ENCODE data around the gene FBL.
A peak's percentile ranks its signal among the peaks of the same experiment; 100 is the strongest.
"Not testable (repeated sequence)": the region's sequence is repeated elsewhere in the genome, so short reads cannot be mapped to it uniquely, and the experiment has no call there.

The FBL gene

DNA sequence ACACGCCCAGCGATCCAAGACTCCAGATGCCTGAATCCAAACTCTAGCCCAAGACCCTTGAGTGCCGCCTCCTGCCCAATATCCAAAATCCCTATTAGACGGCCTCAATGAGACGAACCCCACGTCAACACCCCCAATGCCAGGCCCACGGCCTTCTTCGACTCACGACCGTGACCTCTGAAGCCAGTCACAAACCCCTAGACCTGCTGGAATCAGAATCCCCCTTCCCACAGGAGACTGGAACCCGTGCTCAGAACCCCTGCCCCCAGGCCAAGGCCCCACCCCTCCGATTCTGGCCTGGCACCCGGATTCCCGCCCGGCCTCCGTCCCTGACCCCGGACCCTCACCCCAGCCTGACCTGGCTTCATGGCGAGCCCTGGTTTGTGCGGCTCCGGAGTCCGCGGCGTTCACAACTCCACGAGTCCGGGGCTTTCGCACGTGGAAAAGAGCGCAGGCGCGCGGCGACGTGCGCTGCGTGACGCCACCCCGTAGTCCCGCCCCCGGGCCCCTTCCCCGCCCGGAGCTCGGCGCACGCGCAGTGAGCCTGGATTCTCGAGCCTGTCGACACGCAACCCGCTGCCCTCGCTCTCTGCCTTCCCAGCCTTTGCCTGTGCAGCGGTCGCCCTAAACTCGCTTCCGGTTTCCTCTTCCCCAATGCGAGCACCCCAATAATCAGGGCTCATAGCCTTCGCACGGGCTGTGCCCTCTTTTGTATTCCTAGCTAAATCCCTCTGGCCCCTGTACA is at the start of gene FBL:
TSS of gene FBL (minus strand) at position 447 of the 745 bp plus-strand sequence. CDS start at position 368, 79 bp downstream.
- peak; percentile 99 for DNase-seq

DNA sequence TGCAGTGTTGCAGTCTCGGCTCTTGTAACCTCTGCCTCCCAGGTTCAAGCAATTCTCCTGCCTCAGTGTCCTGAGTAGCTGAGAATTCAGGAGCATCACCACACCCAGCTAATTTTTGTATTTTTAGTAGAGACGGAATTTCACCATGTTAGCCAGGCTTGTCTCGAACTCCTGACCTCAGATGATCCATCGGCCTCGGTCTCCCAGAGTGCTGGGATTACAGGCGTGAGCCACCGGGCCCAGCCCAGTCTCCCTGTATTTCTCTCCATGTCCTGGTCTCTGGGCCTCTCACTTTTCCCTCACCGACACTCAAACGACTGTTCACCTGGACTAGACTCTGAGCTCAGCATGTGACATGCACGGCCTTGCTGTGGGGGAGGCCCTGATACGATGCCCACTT is 48.9 kb upstream of the FBL start:
- DNase-seq = not testable (repeated sequence)

DNA sequence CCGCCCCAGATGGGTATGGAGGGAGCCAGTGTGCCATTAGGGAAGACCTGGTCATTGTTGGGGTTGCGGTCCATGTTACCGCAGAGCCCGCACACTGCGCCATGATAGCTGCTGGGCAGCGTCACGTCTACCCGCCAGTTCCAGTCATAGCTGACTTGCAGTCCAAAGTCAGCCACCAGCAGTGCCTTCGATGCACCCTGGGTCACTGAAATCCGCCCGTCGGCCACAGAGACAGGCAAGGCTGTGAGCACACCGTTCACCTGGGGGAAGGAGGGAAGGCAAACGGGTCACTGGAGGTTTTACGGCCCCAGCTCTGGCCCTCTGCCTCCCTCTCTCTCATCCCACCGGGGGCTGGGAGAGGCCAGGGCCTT is 48.0 kb upstream of the FBL start:
- not testable (repeated sequence) for DNase-seq

DNA sequence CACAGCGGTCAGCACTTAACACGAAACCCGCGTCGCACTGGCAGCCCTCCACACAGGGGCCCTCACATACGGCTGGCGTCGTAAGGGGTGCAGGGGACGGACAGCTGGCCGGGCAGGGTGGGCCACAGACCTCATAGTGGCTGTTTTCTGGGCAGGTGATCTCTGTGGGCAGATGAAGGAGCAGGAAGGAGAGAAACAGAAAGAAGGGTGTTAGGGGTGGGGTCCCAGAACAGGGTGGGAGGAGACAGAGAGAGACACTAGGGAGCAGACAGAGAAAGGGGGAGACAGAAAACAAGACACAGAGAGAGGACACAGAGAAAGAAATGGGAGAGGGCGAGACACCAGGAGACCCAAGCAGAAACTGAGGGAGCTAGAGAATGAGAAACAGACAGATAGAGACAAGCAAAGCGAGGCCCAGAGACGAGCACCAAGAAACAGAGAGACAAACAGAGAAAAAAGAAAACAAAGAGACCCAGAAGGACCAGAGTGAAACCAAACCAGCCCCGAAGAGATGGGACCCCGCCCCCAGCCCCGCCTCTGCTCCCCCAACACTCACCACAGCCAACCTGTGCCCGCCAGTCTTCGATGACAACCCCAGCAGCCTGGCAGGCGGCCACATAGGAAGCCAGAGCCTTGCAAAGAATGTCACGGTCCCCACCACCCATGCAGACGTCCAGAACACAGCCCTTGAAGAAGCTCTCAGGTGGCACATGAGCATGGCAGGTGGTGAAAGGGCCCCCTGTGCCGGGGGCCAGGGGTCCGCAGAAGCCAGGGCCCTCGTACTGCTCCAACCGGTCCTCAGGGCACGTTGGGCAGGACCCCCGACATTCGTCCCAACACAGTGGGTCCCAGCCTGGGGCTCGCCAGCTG is 47.4 kb upstream of the FBL start:
- DNase-seq = peak; percentile 40

DNA sequence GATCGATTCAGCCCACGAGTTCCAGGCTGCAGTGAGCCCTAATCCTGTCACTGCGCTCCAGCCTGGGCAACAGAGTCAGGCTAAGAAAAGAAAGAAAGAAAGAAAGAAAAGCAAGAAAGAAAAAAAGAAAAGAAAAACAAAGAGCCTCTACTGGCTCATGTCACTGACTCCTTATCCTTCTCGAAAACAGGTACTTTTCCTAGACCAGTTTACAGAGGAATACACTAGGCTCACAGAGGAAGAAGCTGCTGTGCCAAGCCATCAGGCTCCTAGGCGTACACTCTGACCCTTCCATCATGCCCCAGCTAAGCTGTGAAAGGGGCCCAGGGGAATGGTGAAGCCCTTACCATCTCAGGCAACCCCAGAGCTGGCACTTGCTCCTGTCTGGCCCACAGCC is 46.3 kb upstream of the FBL start:
- DNase-seq = not testable (repeated sequence)

DNA sequence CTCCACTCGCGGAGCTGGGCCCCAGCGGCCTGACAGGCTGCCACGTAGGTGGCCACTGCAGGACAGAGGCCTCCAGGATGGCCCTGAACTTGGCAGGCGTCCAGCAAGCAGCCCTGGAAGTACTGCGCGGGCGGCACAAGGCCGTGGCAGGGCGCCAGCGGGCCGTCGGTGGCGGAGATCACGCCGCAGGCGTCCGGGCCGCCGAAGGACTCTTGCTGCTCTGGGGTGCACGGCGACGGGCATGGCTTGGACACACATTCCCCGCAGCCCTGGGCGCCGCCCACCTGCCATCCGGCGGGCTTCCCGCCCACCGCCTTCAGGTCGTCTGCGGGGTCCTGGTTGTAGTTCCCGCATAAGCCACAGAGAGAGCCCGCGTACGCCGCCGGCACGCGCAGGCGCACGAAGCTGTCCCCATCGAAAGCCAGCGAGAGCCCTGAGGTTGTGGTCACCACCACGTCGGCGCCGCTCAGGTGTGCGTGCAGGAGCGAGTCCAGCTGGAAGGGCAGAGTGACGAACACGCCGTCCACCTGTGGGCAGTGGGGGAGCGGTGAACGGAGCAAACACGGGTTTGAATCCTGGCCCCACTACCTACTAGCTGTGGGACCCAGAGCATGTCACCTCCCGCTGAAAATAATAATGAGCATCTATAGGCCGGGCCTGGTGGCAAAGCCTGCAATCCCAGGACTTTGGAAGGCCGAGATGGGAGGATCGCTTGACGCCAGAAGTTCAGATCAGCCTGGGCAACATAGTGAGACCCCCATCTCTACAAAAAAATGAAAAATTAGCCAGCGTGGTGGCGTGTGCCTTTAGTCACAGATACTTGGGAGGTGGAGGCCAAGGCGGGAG is 45.7 kb upstream of the FBL start:
- peak; percentile 15 for DNase-seq

DNA sequence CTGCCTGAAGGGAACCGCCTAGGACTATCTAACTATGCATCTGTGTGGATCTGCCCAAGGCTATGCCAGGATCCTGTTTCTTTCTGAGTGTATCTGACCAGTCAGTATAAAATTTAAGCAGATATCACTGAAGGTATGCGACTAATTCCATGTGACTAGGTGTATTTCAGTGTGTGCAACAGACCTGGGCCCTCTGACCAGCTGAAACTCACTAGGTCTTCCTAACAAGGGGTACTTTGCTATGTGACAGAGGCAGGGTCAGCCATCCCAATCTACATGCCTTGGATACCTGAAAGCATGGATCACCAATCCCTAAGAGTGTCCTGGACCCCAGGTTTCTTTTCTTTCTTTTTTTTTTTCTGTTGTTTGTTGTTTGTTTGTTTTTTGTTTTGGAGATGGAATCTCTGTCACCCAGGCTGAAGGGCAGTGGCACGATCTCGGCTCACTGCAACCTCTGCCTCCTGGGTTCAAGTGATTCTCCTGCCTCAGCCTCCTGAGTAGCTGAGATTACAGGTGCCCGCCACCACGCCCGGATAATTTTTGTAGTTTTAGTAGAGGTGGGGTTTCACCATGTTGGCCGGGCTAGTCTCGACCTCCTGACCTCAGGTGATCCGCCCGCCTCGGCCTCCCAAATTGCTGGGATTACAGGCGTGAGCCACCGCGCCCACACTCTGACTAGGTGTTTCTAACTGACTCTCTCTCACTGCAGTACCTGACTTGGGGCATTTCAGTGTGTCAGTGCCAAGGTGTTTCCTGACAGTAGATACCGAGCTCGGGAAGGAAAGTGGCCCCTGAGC is 44.8 kb upstream of the FBL start:
- no peak for DNase-seq

DNA sequence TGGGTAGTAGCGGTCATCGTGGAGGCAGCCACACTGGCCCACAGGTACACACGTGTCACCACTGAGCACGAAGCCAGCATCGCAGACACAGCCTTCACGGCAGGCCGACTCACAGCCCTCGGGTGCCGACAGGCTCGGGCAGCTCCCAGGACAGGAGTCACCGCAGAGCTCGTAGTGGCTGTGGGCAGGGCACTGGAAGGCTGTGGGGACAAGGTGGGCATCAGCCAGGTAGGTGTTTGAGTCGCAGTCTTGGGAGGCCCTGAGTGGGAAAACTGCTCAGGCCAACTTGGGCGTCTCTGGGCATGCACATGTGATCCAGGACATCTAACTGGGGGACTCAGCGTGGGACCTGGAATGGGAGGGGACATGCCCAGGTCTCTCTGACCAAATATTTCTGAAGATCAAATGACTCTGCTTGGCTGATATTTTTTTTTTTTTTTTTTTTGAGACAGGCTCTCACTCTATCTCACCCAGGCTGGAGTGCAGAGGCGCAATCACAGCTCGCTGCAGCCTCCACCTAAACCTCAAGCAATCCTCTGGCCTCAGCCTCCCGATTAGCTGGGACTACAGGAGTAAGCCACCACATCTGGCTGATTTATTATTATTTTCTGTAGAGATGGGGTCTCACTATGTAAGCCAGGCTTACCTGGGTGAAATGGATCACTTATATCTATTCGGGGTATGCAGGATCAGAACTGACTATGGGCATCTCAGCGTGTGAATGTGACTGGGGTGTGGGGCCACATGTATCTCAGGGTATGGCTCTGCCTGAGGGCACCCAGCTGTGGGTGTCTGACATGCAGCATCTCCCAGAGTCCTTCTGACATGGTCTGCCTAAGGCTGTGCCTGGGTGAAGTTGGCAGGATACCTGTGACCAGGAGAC is 43.9 kb upstream of the FBL start:
- DNase-seq = not testable (repeated sequence)

DNA sequence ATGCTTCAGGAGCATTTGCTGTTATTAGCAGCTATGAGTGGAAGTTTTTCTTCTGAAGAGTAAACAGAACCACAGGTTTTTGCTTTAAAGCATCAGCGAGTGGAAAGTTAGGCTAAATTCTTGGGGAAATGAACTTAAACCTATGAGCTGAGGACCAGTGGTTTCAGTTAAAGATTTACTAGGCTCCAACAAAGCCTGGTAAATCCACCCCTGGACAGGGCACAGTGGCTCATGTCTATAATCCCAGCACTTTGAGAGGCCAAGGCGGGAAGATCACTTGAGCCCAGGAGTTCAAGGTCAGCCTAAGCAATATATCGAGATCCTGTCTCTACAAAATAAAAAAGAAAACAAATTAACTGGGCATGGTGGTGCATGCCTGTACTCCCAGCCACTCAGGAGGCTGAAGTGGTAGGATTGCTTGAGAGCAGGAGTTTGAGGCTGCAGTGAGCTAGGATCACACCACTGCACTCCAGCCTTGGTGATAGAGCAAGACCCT is 41.3 kb upstream of the FBL start:
- DNase-seq = not testable (repeated sequence)

DNA sequence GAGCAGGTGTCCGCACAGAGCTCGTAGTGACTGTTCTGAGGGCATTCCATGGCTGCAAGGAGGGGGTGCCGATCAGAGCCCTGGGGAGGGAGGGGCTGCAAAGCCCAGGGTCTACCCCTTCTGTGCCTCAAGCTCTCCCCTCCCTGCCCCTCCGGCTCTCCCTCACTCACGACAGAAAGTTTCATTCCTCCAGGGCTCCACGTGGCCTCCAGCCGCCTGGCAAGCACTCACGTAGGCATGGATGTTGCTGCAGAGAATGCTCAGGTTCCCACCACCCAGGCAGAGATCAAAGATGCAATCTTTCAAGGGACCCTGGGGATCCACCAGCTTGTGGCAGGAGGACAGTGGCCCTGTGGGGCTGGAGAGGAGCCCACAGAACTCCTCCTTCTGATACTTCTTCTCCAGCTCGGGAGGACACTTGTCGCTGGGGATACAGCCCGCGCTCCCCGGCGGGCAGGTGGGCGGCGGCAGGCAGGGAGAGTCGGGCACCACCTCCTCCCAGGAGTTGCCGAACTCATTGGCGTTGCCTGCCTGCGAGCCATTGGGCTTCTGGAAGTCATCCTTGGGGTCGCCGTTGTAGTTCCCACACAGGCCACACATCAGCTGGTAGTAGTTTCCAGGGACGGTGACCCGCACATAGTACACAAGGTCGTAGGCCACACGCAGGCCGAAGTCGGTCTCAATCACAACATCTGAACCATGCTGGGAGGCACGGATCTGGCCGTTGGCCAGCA is 39.8 kb upstream of the FBL start:
- DNase-seq = not testable (repeated sequence)

DNA sequence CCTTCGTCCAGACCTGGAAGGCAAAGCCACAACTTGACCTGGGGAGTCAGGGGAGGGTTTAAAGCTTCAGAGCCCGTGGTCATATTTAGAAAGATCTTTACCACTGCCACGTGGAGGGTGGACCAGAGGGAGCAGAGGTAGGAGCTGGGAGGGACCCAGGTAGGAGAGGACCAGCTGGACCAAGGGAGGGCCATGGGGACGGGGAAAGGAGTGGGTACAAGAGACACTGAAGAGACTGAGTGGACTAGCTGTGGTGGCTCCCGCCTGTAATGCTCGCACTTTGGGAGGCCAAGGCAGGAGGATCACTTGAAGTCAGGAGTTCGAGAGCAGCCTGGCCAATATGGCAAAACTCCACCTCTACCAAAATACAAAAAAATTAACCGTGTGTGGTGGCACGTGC is 38.5 kb upstream of the FBL start:
- not testable (repeated sequence) for DNase-seq

DNA sequence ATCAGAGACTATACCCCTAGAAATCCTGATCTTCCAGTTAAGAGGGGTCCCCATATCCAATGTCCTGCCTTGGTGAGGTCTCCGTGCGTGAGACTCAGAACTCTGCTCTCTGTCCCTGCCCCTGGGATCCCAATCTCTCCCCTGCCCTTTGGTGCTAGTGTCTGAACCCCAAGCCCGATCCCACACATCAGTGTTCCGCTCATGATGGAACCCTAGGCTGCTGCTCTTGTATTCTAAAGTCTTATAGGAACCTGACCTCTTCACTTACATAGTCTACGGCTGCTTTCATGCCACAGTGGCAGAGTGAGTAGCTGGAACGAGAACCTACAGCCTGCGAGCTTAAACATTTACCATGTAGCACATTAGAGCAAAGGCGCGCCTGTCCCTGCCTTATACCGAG is 36.5 kb upstream of the FBL start:
- not testable (repeated sequence) for DNase-seq

DNA sequence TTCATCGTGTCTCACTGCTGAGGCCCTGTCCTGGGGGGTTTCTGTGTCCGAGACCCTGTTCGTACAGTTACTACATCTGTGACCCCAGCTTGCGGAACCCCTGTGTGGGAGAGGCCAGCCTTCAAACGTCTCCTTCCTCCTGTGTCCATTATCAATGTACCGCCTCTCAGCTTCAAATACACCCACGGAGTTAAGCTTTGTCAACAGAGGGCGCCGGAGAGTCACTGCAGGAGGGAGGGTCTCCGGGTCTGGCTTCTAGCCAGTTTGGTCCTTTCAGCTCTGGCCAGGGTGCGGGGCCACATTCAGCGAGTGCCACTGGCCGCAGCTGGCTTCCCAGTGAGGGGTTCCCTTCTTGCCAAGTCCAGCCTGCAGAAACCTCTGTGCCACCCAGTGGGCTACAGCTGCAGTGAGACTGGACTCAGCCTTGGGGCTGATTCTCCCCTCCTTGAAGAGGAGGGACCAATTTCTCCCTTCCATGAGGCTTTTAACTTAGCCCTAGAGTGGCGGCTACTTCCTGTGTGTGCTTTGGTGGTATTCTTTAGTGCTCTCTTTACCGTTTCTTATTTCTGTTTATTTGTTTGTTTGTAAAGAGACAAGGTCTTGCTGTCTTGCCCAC is 35.4 kb upstream of the FBL start:
- peak; percentile 44 for DNase-seq

DNA sequence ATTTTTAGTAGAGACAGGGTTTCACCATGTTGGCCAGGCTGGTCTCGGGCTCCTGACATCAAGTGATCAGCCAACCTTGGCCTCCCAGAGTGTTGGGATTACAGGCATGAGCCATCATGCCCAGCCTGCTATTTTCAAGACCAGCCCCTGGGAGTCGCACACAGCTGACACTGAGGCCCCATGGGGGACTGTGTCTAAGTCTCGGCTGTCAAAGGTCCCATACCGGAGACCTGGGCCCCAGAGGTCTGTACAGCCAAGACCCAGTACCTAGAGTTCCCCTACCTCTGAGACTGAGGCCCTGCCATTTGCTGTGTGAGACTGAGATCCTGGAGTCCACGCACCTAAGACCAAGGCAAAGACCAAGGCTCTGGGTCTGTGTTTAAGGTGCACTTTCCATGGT is 34.1 kb upstream of the FBL start:
- DNase-seq = not testable (repeated sequence)

DNA sequence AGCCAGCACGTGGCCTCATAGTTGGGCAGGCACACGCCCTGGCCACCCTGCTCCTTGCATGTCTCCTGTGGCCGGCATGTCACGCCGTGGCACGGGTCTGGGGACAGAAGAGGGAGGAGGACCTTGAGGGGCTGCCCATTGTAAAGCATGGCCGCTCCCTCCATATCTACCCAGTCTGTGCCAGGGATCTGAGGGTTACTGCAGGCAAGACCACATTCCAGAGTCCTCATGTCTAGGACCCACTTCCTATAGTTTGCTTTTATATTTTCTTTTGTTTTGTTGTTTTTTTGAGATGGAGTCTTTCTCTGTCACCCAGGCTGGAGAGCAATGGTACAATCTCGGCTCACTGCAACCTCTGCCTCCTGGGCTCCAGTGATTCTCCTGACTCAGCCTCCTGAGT is 33.6 kb upstream of the FBL start:
- DNase-seq = not testable (repeated sequence)

DNA sequence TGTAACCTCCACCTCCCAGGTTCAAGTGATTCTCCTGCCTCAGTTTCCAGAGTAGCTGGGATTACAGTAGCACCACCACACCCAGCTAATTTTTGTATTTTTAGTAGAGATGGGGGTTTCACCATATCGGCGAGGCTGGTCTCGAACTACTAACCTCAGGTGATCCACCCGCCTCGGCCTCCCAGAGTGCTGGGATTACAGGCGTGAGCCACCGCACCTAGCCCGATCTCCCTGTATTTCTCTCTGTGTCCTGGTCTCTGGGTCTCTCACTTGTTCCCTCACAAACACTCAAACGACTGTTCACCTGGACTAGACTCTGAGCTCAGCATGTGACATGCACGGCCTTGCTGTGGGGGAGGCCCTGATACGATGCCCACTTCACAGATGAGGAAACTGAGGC is 32.7 kb upstream of the FBL start:
- not testable (repeated sequence) for DNase-seq

DNA sequence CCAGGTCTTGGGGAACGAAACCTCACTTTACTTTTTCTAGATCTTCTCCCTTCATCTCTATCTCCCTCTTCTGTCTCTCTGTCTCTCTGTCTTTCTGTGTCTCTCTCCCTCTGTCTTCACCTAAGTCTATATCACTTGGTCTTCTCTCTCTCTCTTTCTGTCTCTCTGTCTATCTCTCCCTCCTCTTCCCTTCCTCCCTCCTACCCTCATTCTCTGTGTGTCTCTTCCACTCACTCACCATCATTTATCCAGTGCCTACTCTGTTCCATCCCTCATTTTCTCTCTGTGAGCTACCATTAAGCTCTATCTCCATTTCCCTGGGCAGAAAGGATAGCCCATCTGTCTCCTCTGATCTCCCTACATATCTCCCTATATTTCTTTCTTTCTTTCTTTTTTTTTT is 32.2 kb upstream of the FBL start:
- DNase-seq = no peak

DNA sequence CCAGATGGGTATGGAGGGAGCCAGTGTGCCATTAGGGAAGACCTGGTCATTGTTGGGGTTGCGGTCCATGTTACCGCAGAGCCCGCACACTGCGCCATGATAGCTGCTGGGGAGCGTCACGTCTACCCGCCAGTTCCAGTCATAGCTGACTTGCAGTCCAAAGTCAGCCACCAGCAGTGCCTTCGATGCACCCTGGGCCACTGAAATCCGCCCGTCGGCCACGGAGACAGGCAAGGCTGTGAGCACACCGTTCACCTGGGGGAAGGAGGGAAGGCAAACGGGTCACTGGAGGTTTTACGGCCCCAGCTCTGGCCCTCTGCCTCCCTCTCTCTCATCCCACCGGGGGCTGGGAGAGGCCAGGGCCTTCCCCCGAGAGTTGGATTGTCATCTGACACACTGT is 31.8 kb upstream of the FBL start:
- not testable (repeated sequence) for DNase-seq

DNA sequence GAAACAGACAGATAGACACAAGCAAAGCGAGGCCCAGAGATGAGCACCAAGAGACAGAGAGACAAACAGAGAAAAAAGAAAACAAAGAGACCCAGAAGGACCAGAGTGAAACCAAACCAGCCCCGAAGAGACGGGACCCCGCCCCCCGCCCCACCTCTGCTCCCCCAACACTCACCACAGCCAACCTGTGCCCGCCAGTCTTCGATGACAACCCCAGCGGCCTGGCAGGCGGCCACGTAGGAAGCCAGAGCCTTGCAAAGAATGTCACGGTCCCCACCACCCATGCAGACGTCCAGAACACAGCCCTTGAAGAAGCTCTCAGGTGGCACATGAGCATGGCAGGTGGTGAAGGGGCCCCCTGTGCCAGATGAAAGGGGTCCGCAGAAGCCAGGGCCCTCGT is 31.3 kb upstream of the FBL start:
- peak; percentile 19 for DNase-seq

DNA sequence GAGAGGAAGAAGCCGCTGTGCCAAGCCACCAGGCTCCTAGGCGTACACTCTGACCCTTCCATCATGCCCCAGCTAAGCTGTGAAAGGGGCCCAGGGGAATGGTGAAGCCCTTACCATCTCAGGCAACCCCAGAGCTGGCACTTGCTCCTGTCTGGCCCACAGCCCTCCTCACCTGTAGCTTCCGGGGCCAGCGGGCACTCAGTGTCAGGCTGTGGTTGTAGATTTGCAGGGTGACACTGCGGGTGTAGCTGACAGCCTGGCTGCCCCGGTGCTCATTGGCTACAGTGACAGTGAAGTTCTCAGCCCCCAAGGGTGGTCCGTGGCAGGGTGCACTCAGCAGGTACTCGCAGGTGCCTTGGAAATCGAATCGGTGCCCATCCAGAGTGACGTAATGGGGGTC is 30.3 kb upstream of the FBL start:
- not testable (repeated sequence) for DNase-seq
